Cardiac muscle cell (in vitro differentiated cells and primary cell): ENCODE data around the gene TMPRSS4. TPM values are rescaled to one million over a fixed set of nuclear protein-coding genes. Genes with fewer than 3 reads are reported as not detected.
"Not testable (repeated sequence)": the region's sequence is repeated elsewhere in the genome, so short reads cannot be mapped to it uniquely, and the experiment has no call there.

Experiments used
- DNase-seq, 2 donors: peaks; one replicate each; pipeline versions ENCODE4 v3.0.0 to v3.0.0-alpha.2; 2010 to 2017; ENCODE audit warnings: low read depth in 1 of 2, low spot score in 1 of 2
- H3K27ac ChIP-seq: fragments of 200-600 bp; sonication (generic); 2 replicates; pipeline ENCODE4 v1.5.1; 2016
- H3K27me3 ChIP-seq: fragments of 200-600 bp; sonication (generic); 2 replicates; pipeline ENCODE4 v1.6.0; 2016; ENCODE audit warnings: control low read depth
- H3K36me3 ChIP-seq: fragments of 200-600 bp; sonication (generic); 2 replicates; pipeline ENCODE4 v1.5.1; 2016; ENCODE audit warnings: control low read depth
- H3K4me1 ChIP-seq: fragments of 200-600 bp; sonication (generic); 2 replicates; pipeline ENCODE4 v1.8.1; 2017; ENCODE audit warnings: low read depth, mild to moderate bottlenecking, mixed run types
- H3K4me3 ChIP-seq: fragments of 200-600 bp; sonication (generic); 2 replicates; pipeline ENCODE4 v1.5.1; 2016; ENCODE audit warnings: mild to moderate bottlenecking
- H3K9me3 ChIP-seq: fragments of 200-600 bp; sonication (generic); 2 replicates; pipeline ENCODE4 v1.5.1; 2017; ENCODE audit warnings: low read depth, mild to moderate bottlenecking, control low read depth
- CTCF ChIP-seq: IDR thresholded peaks from 2 replicates; pipeline ENCODE4 v1.5.1; 2012; ENCODE audit warnings: low read depth, mild to moderate bottlenecking, low read length
- polyA plus RNA-seq: library from polyadenylated mRNA; unstranded; fragments of >200 nt; fragmentation: Nextera tagmentation; extraction: Ambion mirVana; gene quantifications from 2 replicates; pipeline ENCODE4 v1.2.1, GENCODE V29; 2016
- total RNA-seq: library from RNA; depleted of rRNA; stranded (reverse); fragments of >200 nt; gene quantifications from 2 replicates; pipeline ENCODE4 v1.2.3, GENCODE V29; 2016

The TMPRSS4 gene
- total and polyA plus RNA-seq, 2 experiments from 2014 or later = not detected

- no peaks in the 10 kb centered on the region for H3K36me3 ChIP-seq
- no peak overlapping the region for H3K27ac ChIP-seq
- H3K9me3 ChIP-seq = no peaks in the 10 kb centered on the region
- DNase-seq = no peak
- TF ChIP-seq CTCF = no peak
- H3K4me3 ChIP-seq = no peak overlapping the region
- H3K4me1 ChIP-seq = no peaks in the 10 kb centered on the region
- H3K27me3 ChIP-seq = no peaks in the 10 kb centered on the region
Observed at GRCh38 chr11:118058311-118059245, 18.3 kb upstream of the TMPRSS4 start.

GRCh38 chr11:118059246-118059940 lies 17.5 kb upstream of the TMPRSS4 start:
- no peaks in the 10 kb centered on the region for H3K9me3 ChIP-seq
- no peak for DNase-seq
- H3K36me3 ChIP-seq = no peaks in the 10 kb centered on the region
- H3K4me3 ChIP-seq = no peak overlapping the region
- H3K27me3 ChIP-seq = no peaks in the 10 kb centered on the region
- H3K4me1 ChIP-seq = no peaks in the 10 kb centered on the region
- no peak overlapping the region for H3K27ac ChIP-seq
- TF ChIP-seq CTCF = no peak

- DNase-seq = no peak
- H3K4me3 ChIP-seq = no peak overlapping the region
- no peak for TF ChIP-seq CTCF
- H3K27me3 ChIP-seq = no peaks in the 10 kb centered on the region
- no peaks in the 10 kb centered on the region for H3K9me3 ChIP-seq
- no peak overlapping the region for H3K27ac ChIP-seq
- no peaks in the 10 kb centered on the region for H3K4me1 ChIP-seq
- H3K36me3 ChIP-seq = no peaks in the 10 kb centered on the region
Observed at GRCh38 chr11:118060081-118060661, 16.7 kb upstream of the TMPRSS4 start.

DNA sequence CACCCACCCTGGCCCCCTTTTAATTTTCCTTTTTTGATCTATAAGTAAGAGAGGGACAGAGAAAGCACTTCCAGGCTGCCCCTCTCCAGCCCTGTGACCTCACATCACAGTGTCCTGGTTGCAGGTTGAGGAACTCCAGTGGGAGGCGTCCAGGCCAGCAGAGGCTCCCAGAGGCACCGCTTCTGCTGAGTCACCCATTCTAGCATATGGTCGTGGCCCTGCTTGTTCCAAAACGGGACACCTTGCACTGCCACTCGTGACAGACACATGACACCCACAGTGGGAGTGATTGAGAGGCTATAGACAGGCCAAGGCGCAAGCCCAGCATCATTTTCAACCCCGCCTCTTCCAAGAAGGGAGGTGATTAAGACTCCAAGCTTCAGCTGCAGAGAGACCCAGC lies 16.0 kb upstream of the TMPRSS4 start:
- Histone ChIP-seq H3K27me3 (no peaks in the 10 kb centered on the region), H3K36me3 (no peaks in the 10 kb centered on the region), H3K27ac (no peak overlapping the region), H3K4me3 (no peak overlapping the region), H3K9me3 (no peaks in the 10 kb centered on the region), H3K4me1 (no peaks in the 10 kb centered on the region)
- no peak for TF ChIP-seq CTCF
- no peak for DNase-seq

GRCh38 chr11:118061586-118062125 lies 15.2 kb upstream of the TMPRSS4 start:
- no peaks in the 10 kb centered on the region for H3K4me1 ChIP-seq
- no peaks in the 10 kb centered on the region for H3K9me3 ChIP-seq
- no peaks in the 10 kb centered on the region for H3K36me3 ChIP-seq
- no peak for TF ChIP-seq CTCF
- H3K4me3 ChIP-seq = no peak overlapping the region
- DNase-seq = no peak
- no peak overlapping the region for H3K27ac ChIP-seq
- no peaks in the 10 kb centered on the region for H3K27me3 ChIP-seq

DNA sequence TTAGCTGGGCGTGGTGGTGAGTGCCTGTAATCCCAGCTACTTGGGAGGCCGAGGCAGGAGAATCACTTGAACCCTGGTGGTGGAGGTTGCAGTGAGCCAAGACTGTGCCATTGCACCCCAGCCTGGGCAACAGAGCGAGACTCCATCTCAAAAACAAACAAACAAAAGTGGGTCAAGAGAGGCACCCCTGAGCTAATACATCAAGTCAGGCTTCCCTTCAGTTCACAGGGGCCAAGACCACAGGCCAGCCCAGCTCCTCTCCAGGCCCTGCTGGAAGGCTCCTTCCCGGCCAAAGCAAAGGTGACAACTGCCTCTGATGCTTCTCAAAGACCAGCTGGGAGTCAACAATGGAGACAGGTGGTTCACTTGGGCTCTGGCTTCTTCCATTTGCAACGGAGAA lies 14.7 kb upstream of the TMPRSS4 start:
- not testable (repeated sequence) for H3K36me3 ChIP-seq, H3K4me1 ChIP-seq, H3K9me3 ChIP-seq, H3K27me3 ChIP-seq, DNase-seq, H3K27ac ChIP-seq, H3K4me3 ChIP-seq

- H3K9me3 ChIP-seq, H3K27ac ChIP-seq, H3K36me3 ChIP-seq, DNase-seq, H3K4me1 ChIP-seq, H3K27me3 ChIP-seq, H3K4me3 ChIP-seq: not testable (repeated sequence)
Observed at GRCh38 chr11:118062631-118063030, 14.2 kb upstream of the TMPRSS4 start.
